Keratinocyte (primary cell): ENCODE results near the gene KSR1. TPM values are rescaled to one million over a fixed set of nuclear protein-coding genes. Genes with fewer than 3 reads are reported as not detected.

ENCODE experiments used
- DNase-seq: peaks from one replicate; pipeline ENCODE4 v3.0.0-alpha.2; 2011; ENCODE audit warnings: low read depth, missing footprints, low spot score
- FAIRE-seq: peaks from 2 replicates; lab custom pipeline; 2011; peaks lifted over from hg19 to GRCh38; lab: Jason Lieb, UNC
- H2AFZ ChIP-seq: 2 replicates; pipeline ENCODE4 v1.6.0; 2012; ENCODE audit warnings: low read length, control low read depth, inconsistent platforms; ENCODE audit not compliant: control insufficient read depth
- H3K27ac ChIP-seq: 2 replicates; pipeline ENCODE4 v1.5.1; 2011; ENCODE audit warnings: low read length; ENCODE audit not compliant: control insufficient read depth, insufficient read depth
- H3K27me3 ChIP-seq: 3 replicates; pipeline ENCODE4 v1.6.0; 2011; ENCODE audit warnings: low read length; ENCODE audit not compliant: control insufficient read depth, insufficient read depth; ENCODE audit errors: extremely low read depth
- H3K36me3 ChIP-seq, 2 experiments: 2 replicates in 1 of 2; 3 replicates in 1 of 2; pipeline ENCODE4 v1.5.1; 2011; ENCODE audit warnings: low read length in 2 of 2, mild to moderate bottlenecking in 1 of 2; ENCODE audit not compliant: control insufficient read depth in 2 of 2, insufficient read depth in 2 of 2; ENCODE audit errors: extremely low read depth in 1 of 2
- H3K4me1 ChIP-seq: 3 replicates; pipeline ENCODE4 v1.5.1; 2011; ENCODE audit warnings: low read length; ENCODE audit not compliant: control insufficient read depth, insufficient read depth; ENCODE audit errors: extremely low read depth
- H3K4me2 ChIP-seq: 3 replicates; pipeline ENCODE4 v1.6.0; 2011; ENCODE audit warnings: low read depth, low read length; ENCODE audit not compliant: control insufficient read depth, insufficient read depth; ENCODE audit errors: extremely low read depth
- H3K4me3 ChIP-seq, 3 experiments: fragments of 200-600 bp in 1 of 3; sonication (generic) in 1 of 3; 2 replicates in 2 of 3; 3 replicates in 1 of 3; pipeline ENCODE4 v1.5.1; 2011 to 2016; ENCODE audit warnings: low read length in 3 of 3, mild to moderate bottlenecking in 3 of 3, control low read depth in 2 of 3, inconsistent platforms in 1 of 3, low read depth in 1 of 3, mixed read lengths in 1 of 3, mixed run types in 1 of 3, moderate library complexity in 1 of 3; ENCODE audit not compliant: control insufficient read depth in 2 of 3, insufficient read depth in 2 of 3; ENCODE audit errors: extremely low read depth in 1 of 3
- H3K79me2 ChIP-seq: 2 replicates; pipeline ENCODE4 v1.6.0; 2012; ENCODE audit warnings: low read length; ENCODE audit not compliant: control insufficient read depth, insufficient read depth
- H3K9ac ChIP-seq: 3 replicates; pipeline ENCODE4 v1.6.0; 2011; ENCODE audit warnings: low read length; ENCODE audit not compliant: control insufficient read depth, insufficient read depth; ENCODE audit errors: extremely low read depth
- H3K9me1 ChIP-seq: 3 replicates; pipeline ENCODE4 v1.6.0; 2011; ENCODE audit warnings: low read length; ENCODE audit not compliant: control insufficient read depth, insufficient read depth; ENCODE audit errors: extremely low read depth
- H3K9me3 ChIP-seq: 2 replicates; pipeline ENCODE4 v1.5.1; 2012; ENCODE audit warnings: low read depth, low read length; ENCODE audit not compliant: control insufficient read depth
- H4K20me1 ChIP-seq: 3 replicates; pipeline ENCODE4 v1.6.0; 2011; ENCODE audit warnings: low read length; ENCODE audit not compliant: control insufficient read depth, insufficient read depth; ENCODE audit errors: extremely low read depth
- EZH2 ChIP-seq: IDR thresholded peaks from one replicate; pipeline ENCODE4 v1.6.1; 2012; ENCODE audit warnings: inconsistent platforms, mild to moderate bottlenecking, low read length, moderate library complexity
- dilution Hi-C: fragments of 300-500 bp; cut with MboI; formaldehyde crosslinking; loops from one replicate; pipeline ENCODE4 v1.7.0; 2020; ENCODE audit warnings: low sequenced_read_pairs; ENCODE audit not compliant: extremely low pct_ligation_motif_present
- polyA plus RNA-seq, 5 experiments: library from polyadenylated mRNA; depleted of rRNA in 3 of 5; stranded (reverse) in 3 of 5; stranded (forward) in 1 of 5; unstranded in 1 of 5; fragments of >200 nt; gene quantifications; 1 replicate in 1 of 5; 2 replicates in 3 of 5; 3 replicates in 1 of 5; pipeline versions ENCODE4 v1.2.1 to v1.2.3, GENCODE V29; 2011 to 2012; ENCODE audit warnings: missing spikeins in 2 of 5, low read depth in 1 of 5, low replicate concordance in 1 of 5
- TF ChIP-seq, protein P1 (sequence below), 3 experiments: IDR thresholded peaks in 1 of 3; conservative IDR thresholded peaks in 1 of 3; optimal IDR thresholded peaks in 1 of 3; 2 replicates in 2 of 3; 3 replicates in 1 of 3; pipeline versions ENCODE3 to v1.5.1; 2011; ENCODE audit warnings: low read length in 3 of 3, mild to moderate bottlenecking in 3 of 3, moderate library complexity in 2 of 3, control low read depth in 1 of 3, inconsistent platforms in 1 of 3; ENCODE audit not compliant: insufficient read depth in 2 of 3; ENCODE audit errors: extremely low read depth in 1 of 3

The KSR1 gene
- polyA plus RNA-seq, 1 donor (not counting 4 experiments of a cell fraction or from before 2014, with no cell fraction given): 1.3 TPM

DNA sequence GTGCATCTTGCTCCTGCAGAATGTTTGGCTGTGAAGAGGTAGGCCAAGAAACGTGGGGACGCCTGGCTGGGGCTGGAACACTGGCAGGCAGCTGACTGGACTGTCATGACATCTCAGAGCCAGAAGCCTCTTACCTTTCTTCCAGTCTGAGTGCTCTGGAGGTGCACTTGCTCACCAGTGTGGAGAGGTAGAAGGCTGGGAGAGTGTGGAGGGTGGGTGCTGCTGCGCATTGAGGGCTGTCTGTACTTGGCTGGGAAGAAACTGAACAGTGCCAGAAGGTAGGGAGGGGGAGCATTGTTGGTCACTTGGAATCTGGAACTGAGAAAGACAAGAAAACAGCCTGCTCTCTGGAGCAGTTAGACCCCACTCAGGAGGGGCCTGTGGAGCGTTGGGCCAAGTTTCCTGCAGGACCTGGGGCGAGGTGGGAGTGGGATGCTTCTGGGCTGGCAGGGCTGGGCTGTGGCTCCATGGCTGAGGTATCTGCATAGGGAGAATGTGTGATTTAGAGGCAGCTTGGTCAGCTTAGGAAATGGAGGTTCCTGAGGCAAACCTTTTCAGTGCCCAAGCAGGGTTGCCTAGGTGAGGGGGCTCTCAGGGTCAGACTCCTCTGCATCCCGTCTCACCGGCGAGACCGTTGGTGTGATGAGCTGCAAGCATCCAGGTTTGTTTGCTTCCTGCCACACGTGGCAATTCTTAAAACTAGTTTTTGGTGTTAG, 55.1 kb downstream of the KSR1 start:
- Histone ChIP-seq H2AFZ (no peak overlapping the region), H3K27me3 (no peaks in the 10 kb centered on the region), H3K4me1 (peaks cover 11% of the 10 kb centered on the region), H3K9me1 (no peaks in the 10 kb centered on the region), H3K4me3 (no peak overlapping the region), H3K79me2 (no peaks in the 10 kb centered on the region), H3K4me2 (no peak overlapping the region), H3K9me3 (no peaks in the 10 kb centered on the region), H3K9ac (no peak overlapping the region), H3K27ac (no peak overlapping the region), H4K20me1 (no peaks in the 10 kb centered on the region), H3K36me3 (no peaks in the 10 kb centered on the region)
- no peak for FAIRE-seq
- dilution Hi-C loops: no loop called here
- no peak for TF ChIP-seq EZH2
- TF ChIP-seq, protein P1, sequence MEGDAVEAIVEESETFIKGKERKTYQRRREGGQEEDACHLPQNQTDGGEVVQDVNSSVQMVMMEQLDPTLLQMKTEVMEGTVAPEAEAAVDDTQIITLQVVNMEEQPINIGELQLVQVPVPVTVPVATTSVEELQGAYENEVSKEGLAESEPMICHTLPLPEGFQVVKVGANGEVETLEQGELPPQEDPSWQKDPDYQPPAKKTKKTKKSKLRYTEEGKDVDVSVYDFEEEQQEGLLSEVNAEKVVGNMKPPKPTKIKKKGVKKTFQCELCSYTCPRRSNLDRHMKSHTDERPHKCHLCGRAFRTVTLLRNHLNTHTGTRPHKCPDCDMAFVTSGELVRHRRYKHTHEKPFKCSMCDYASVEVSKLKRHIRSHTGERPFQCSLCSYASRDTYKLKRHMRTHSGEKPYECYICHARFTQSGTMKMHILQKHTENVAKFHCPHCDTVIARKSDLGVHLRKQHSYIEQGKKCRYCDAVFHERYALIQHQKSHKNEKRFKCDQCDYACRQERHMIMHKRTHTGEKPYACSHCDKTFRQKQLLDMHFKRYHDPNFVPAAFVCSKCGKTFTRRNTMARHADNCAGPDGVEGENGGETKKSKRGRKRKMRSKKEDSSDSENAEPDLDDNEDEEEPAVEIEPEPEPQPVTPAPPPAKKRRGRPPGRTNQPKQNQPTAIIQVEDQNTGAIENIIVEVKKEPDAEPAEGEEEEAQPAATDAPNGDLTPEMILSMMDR (optimal IDR thresholded peaks at IDR 0.05 in 1 of 3, IDR thresholded peaks at IDR 0.05 in 1 of 3, conservative IDR thresholded peaks at IDR 0.05 in 1 of 3; ENCODE audit: extremely low read depth in 1 of 3, insufficient read depth in 2 of 3, low read length in 3 of 3): no peak
- DNase-seq: no peak

DNA sequence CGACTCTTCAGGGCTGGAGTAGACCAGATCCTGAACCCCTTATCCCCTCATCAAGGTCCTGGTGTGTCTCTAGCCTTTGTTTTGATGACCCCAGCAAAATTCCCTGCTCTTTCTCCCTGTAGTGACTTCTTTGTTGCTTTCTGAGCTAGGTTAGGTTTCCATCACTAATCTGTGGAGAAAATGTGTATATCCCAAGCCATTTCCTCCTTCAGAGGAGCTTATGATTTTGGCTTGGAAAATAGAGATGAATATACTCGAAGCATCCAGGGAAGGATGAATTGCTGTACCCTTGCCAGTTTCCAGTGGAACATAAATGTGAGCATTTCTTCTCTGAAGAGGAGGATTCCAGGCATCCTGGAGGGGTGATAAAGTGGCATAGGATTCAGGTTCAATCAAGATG, 55.8 kb downstream of the KSR1 start:
- Histone ChIP-seq H3K27me3 (no peaks in the 10 kb centered on the region), H3K36me3 (no peaks in the 10 kb centered on the region), H3K4me1 (peaks cover 7% of the 10 kb centered on the region), H3K27ac (no peak overlapping the region), H3K9me3 (no peaks in the 10 kb centered on the region), H3K4me2 (no peak overlapping the region), H3K4me3 (no peak overlapping the region), H3K9me1 (no peaks in the 10 kb centered on the region), H2AFZ (no peak overlapping the region), H3K79me2 (no peaks in the 10 kb centered on the region), H4K20me1 (no peaks in the 10 kb centered on the region), H3K9ac (no peak overlapping the region)
- TF ChIP-seq, protein P1 (optimal IDR thresholded peaks at IDR 0.05 in 1 of 3, IDR thresholded peaks at IDR 0.05 in 1 of 3, conservative IDR thresholded peaks at IDR 0.05 in 1 of 3; ENCODE audit: extremely low read depth in 1 of 3, insufficient read depth in 2 of 3, low read length in 3 of 3): no peak
- TF ChIP-seq EZH2: no peak
- FAIRE-seq (no peak), DNase-seq (no peak)
- dilution Hi-C loops: no loop called here
